ENCODE results near the gene YAF2. TPM values are rescaled to one million over a fixed set of nuclear protein-coding genes. Genes with fewer than 3 reads are reported as not detected.
"Not testable (repeated sequence)": the region's sequence is repeated elsewhere in the genome, so short reads cannot be mapped to it uniquely, and the experiment has no call there.

YAF2 gene
- total RNA-seq, 2 experiments from 2014 or later: 39.5 to 40.5 TPM

DNA sequence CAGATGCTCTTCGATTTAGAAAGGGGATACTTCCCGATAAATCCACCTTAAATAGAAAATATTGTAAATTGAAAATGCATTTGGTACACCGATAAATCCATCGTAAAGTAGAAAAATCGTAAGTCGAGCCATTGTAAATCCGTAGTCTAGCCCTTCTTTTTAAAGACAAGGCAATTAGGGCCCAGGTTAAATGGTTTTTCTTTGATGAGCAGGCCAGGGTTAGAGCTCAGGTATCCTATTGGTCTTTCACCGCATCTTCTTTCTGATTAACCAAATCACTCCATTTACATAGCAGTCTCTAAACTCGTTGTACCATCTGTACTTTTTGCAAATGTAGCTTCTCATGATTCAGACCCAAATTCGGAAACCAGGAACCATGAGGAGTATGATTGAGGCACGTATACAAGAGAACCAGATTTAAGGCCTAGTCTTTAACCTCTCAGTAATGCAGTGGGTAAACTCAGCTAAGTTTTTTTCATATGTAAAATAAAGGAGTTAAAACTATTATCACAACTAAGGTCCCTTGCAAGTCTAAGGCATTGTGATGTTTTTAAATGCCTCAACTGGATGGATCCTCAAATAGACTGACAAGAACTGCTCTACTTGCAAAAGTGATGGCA is 2.2 kb upstream of the YAF2 start:
- POLR2A ChIA-PET: no interaction called here
- no peaks in the 10 kb centered on the region for H3K27me3 Mint-ChIP-seq

GRCh38 chr12:42237853-42238239 is 202 bp downstream of the YAF2 start:
- POLR2A ChIA-PET: interaction anchor here (1.9 kb wide), 1 partner anchor 93 kb away, joined by 6 read pairs; no protein-coding TSS in a partner anchor

More for the DNA sequence above, 2.2 kb upstream of the YAF2 start:
- Mint-ChIP-seq H3K4me3 (no peak overlapping the region), H3K36me3 (peaks cover 4% of the 10 kb centered on the region), H3K4me1 (ENCODE audit: low read depth) (peaks cover 17% of the 10 kb centered on the region), H3K9me3 (no peaks in the 10 kb centered on the region), H3K27ac (no peak overlapping the region)
- no peak for DNase-seq
- CTCF ChIA-PET: interaction anchor here (1.5 kb wide), 1 partner anchor 44 kb away, joined by 5 read pairs; no protein-coding TSS in a partner anchor
- intact Hi-C loops (cut with micrococcal nuclease): no loop called here

GRCh38 chr12:42237052-42237852 is 796 bp downstream of the YAF2 start:
- Mint-ChIP-seq H3K9me3 (no peaks in the 10 kb centered on the region), H3K27ac (peak overlapping the region; percentile 56), H3K36me3 (peaks cover 11% of the 10 kb centered on the region), H3K4me3 (peak overlapping the region; percentile 87), H3K27me3 (no peaks in the 10 kb centered on the region), H3K4me1 (ENCODE audit: low read depth) (peaks cover 34% of the 10 kb centered on the region)
- intact Hi-C loops (cut with micrococcal nuclease): loop anchor here (1.0 to 5.0 kb wide), 4 partner anchors 63 to 125 kb away; partner anchors contain the start of genes GXYLT1, PPHLN1 and ZCRB1
- CTCF ChIA-PET: interaction anchor here (0.7 to 2.4 kb wide), 6 partner anchors 15 to 135 kb away, joined by 3 to 8 read pairs (median 3); partner anchors contain the start of genes PPHLN1 and ZCRB1
- POLR2A ChIA-PET: interaction anchor here (1.9 kb wide), 1 partner anchor 92 kb away, joined by 6 read pairs; no protein-coding TSS in a partner anchor
- DNase-seq: peak; percentile 84

More at GRCh38 chr12:42237853-42238239, 202 bp downstream of the YAF2 start:
- Mint-ChIP-seq H3K4me1 (ENCODE audit: low read depth) (peaks cover 28% of the 10 kb centered on the region), H3K27me3 (no peaks in the 10 kb centered on the region), H3K9me3 (no peaks in the 10 kb centered on the region), H3K4me3 (peak overlapping the region; percentile 85), H3K27ac (peak overlapping the region; percentile 80), H3K36me3 (peaks cover 11% of the 10 kb centered on the region)
- CTCF ChIA-PET: no interaction called here
- intact Hi-C loops (cut with micrococcal nuclease): loop anchor here (1.0 to 5.0 kb wide), 4 partner anchors 62 to 124 kb away; partner anchors contain the start of genes GXYLT1, PPHLN1 and ZCRB1
- no peak for DNase-seq

DNA sequence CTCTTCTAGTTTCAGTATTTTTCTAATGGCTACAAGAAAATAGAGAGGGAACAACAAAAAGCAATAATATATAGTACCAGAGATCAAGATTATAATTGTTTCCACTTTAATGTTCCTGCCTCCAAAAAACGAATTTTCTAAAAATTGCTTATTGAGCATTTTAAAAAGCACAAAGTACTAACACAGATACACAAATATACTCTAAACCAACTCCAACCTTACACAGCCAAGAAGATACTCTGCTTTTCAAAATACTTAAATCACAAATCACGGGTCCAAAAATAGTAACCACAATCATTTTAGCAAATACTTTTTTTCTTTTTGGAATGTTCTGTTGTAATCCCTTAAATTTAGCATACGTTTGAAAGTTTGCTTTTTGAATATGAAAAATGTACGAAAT is 2.0 kb downstream of the YAF2 start:
- intact Hi-C loops (cut with micrococcal nuclease): loop anchor here (5.0 kb wide), 1 partner anchor 126 kb away; no protein-coding TSS in a partner anchor
- DNase-seq: no peak
- POLR2A ChIA-PET: no interaction called here
- no peaks in the 10 kb centered on the region for H3K9me3 Mint-ChIP-seq
- peak overlapping the region; percentile 50 for H3K4me3 Mint-ChIP-seq
- H3K4me1 Mint-ChIP-seq (ENCODE audit: low read depth): peaks cover 39% of the 10 kb centered on the region
- CTCF ChIA-PET: interaction anchor here (0.9 to 2.4 kb wide), 4 partner anchors 14 to 136 kb away, joined by 3 to 8 read pairs (median 3); partner anchors contain the start of genes PPHLN1 and ZCRB1
- H3K27me3 Mint-ChIP-seq: no peaks in the 10 kb centered on the region
- H3K36me3 Mint-ChIP-seq: peaks cover 11% of the 10 kb centered on the region
- H3K27ac Mint-ChIP-seq: no peak overlapping the region

DNA sequence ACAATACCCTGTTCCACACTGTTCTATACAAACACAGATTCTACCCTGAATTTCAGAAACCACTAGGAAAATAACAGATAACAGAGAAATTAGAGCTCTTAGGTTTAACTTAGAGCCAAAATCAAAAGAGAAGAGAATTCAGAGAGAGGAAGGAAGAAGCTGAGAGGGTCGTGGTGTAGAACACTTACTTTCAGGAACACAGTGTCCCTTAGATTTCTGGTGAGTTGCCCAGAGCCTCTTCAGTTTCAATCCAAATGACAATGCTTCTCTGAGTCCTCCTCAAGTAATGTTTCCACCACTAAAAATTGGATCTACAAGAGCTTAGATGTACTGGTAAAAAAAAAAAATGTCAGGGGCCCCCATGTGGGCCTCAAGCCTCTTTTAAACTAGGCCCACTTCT is 2.6 kb downstream of the YAF2 start:
- Mint-ChIP-seq H3K27ac (no peak overlapping the region), H3K4me1 (ENCODE audit: low read depth) (peaks cover 42% of the 10 kb centered on the region), H3K27me3 (no peaks in the 10 kb centered on the region), H3K9me3 (no peaks in the 10 kb centered on the region), H3K36me3 (peaks cover 11% of the 10 kb centered on the region), H3K4me3 (no peak overlapping the region)
- intact Hi-C loops (cut with micrococcal nuclease): loop anchor here (5.0 kb wide), 1 partner anchor 127 kb away; no protein-coding TSS in a partner anchor
- no peak for DNase-seq
- ChIA-PET CTCF (interaction anchor here (2.4 kb wide), 1 partner anchor 91 kb away, joined by 8 read pairs; the partner anchor contains the start of genes PPHLN1 and ZCRB1), POLR2A (no interaction called here)

- Mint-ChIP-seq H3K9me3 (no peaks in the 10 kb centered on the region), H3K4me1 (ENCODE audit: low read depth) (peaks cover 45% of the 10 kb centered on the region), H3K36me3 (peaks cover 11% of the 10 kb centered on the region), H3K27me3 (no peaks in the 10 kb centered on the region), H3K27ac (no peak overlapping the region), H3K4me3 (no peak overlapping the region)
- CTCF ChIA-PET: interaction anchor here (2.4 kb wide), 1 partner anchor 91 kb away, joined by 8 read pairs; the partner anchor contains the start of genes PPHLN1 and ZCRB1
- DNase-seq: no peak
- intact Hi-C loops (cut with micrococcal nuclease): loop anchor here (5.0 kb wide), 1 partner anchor 127 kb away; no protein-coding TSS in a partner anchor
- POLR2A ChIA-PET: no interaction called here
These were observed 3.1 kb downstream of the YAF2 start for GRCh38 chr12:42234970-42235369.

DNA sequence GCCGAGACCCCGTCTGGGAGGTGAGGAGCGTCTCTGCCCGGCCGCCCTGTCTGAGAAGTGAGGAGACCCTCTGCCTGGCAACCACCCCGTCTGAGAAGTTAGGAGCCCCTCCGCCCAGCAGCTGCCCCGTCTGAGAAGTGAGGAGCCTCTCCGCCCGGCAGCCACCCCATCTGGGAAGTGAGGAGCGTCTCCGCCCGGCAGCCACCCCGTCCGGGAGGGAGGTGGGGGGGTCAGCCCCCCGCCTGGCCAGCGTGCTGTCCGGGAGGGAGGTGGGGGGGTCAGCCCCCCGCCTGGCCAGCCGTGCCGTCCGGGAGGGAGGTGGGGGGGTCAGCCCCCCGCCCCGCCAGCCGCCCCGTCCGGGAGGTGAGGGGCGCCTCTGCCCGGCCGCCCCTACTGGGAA is 10.5 kb downstream of the YAF2 start:
- intact Hi-C loops (cut with micrococcal nuclease); H3K4me3 Mint-ChIP-seq; H3K27ac Mint-ChIP-seq; H3K27me3 Mint-ChIP-seq; POLR2A ChIA-PET; DNase-seq; H3K9me3 Mint-ChIP-seq; CTCF ChIA-PET: not testable (repeated sequence)
- Mint-ChIP-seq H3K4me1 (ENCODE audit: low read depth) (peaks cover 29% of the 10 kb centered on the region), H3K36me3 (peaks cover 14% of the 10 kb centered on the region)

- H3K9me3 Mint-ChIP-seq; DNase-seq; CTCF ChIA-PET; POLR2A ChIA-PET; H3K27me3 Mint-ChIP-seq; H3K27ac Mint-ChIP-seq; H3K4me3 Mint-ChIP-seq; intact Hi-C loops (cut with micrococcal nuclease): not testable (repeated sequence)
- Mint-ChIP-seq H3K36me3 (peaks cover 14% of the 10 kb centered on the region), H3K4me1 (ENCODE audit: low read depth) (peaks cover 31% of the 10 kb centered on the region)
These were observed 13.5 kb downstream of the YAF2 start for GRCh38 chr12:42224501-42224900.

GRCh38 chr12:42222724-42223123 is 15.3 kb downstream of the YAF2 start:
- Mint-ChIP-seq H3K9me3 (peaks cover 2% of the 10 kb centered on the region), H3K27me3 (no peaks in the 10 kb centered on the region)

DNA sequence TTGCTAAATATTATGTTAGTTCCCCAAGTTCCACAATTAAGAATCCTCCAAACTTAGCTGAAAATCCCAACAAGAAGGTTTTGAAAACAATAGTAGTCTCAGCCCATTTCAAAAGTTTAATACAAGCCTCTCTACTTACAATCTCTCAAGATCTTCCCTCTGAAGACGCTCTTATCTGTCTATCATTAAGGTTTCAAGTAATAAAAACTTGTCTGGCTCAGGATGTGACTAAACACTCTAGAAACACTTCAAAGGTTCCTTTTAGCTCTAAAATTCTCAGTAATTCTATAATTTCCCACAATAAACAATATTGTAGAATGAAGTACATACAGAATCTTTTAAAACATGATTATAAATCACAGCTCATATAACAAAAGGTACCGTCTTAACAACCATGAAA is 16.3 kb downstream of the YAF2 start:
- Mint-ChIP-seq H3K9me3 (peaks cover 2% of the 10 kb centered on the region), H3K27ac (no peak overlapping the region), H3K4me1 (ENCODE audit: low read depth) (peaks cover 39% of the 10 kb centered on the region), H3K27me3 (no peaks in the 10 kb centered on the region), H3K36me3 (peaks cover 14% of the 10 kb centered on the region), H3K4me3 (no peak overlapping the region)
- ChIA-PET POLR2A (no interaction called here), CTCF (interaction anchor here (0.9 to 1.0 kb wide), 2 partner anchors 15 to 150 kb away, joined by 3 read pairs; no protein-coding TSS in a partner anchor)
- intact Hi-C loops (cut with micrococcal nuclease): no loop called here
- no peak for DNase-seq

More at GRCh38 chr12:42222724-42223123, 15.3 kb downstream of the YAF2 start:
- Mint-ChIP-seq H3K4me3 (no peak overlapping the region), H3K27ac (no peak overlapping the region), H3K36me3 (peaks cover 14% of the 10 kb centered on the region), H3K4me1 (ENCODE audit: low read depth) (peaks cover 37% of the 10 kb centered on the region)
- ChIA-PET CTCF (no interaction called here), POLR2A (no interaction called here)
- intact Hi-C loops (cut with micrococcal nuclease): no loop called here
- DNase-seq: no peak

DNA sequence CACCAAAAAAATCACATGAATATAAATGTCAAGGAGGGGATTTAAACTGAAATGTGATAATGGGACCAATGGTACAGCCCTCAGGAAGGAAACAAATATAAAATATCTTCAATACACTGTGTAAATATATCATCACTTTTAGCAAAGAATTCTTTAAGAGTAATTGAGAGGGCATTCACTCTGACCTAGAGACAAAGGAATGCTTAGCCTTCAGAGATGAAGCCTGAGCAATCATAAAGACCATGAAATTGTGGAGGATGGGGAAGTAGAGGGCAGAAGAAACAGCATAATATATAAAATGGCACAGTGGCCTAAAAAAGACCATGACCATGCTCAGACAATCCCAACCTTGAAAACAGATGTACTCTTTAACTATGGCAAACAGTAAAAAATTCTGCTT is 20.4 kb downstream of the YAF2 start:
- POLR2A ChIA-PET: no interaction called here

GRCh38 chr12:42216737-42217136 is 21.3 kb downstream of the YAF2 start:
- DNase-seq: no peak
- Mint-ChIP-seq H3K9me3 (no peaks in the 10 kb centered on the region), H3K36me3 (no peaks in the 10 kb centered on the region), H3K27me3 (no peaks in the 10 kb centered on the region), H3K4me3 (no peak overlapping the region), H3K27ac (no peak overlapping the region), H3K4me1 (ENCODE audit: low read depth) (peaks cover 28% of the 10 kb centered on the region)
- intact Hi-C loops (cut with micrococcal nuclease): loop anchor here (5.0 kb wide), 1 partner anchor 69 kb away; no protein-coding TSS in a partner anchor
- ChIA-PET POLR2A (no interaction called here), CTCF (interaction anchor here (0.8 kb wide), 1 partner anchor 155 kb away, joined by 3 read pairs; no protein-coding TSS in a partner anchor)

More for the DNA sequence above, 20.4 kb downstream of the YAF2 start:
- no peaks in the 10 kb centered on the region for H3K27me3 Mint-ChIP-seq
- no peak overlapping the region for H3K4me3 Mint-ChIP-seq
- H3K27ac Mint-ChIP-seq: no peak overlapping the region
- no peaks in the 10 kb centered on the region for H3K36me3 Mint-ChIP-seq
- H3K4me1 Mint-ChIP-seq (ENCODE audit: low read depth): peaks cover 35% of the 10 kb centered on the region
- H3K9me3 Mint-ChIP-seq: no peaks in the 10 kb centered on the region
- DNase-seq: no peak
- intact Hi-C loops (cut with micrococcal nuclease): loop anchor here (5.0 kb wide), 1 partner anchor 70 kb away; no protein-coding TSS in a partner anchor
- CTCF ChIA-PET: interaction anchor here (0.8 kb wide), 1 partner anchor 154 kb away, joined by 3 read pairs; no protein-coding TSS in a partner anchor

All from activated CD4-positive, alpha-beta memory T cell treated with anti-CD3 and anti-CD28 coated beads for 36 hours (primary cell).